Frontal cortex (tissue), 4 donors: Measurements from ENCODE around the gene PRPS1. TPM values are rescaled to one million over a fixed set of nuclear protein-coding genes. Genes with fewer than 3 reads are reported as not detected.
"Not testable (repeated sequence)": the region's sequence is repeated elsewhere in the genome, so short reads cannot be mapped to it uniquely, and the experiment has no call there.

Source experiments
- DNase-seq, 2 donors: peaks; one replicate each; pipeline ENCODE4 v3.0.0; 2012; ENCODE audit warnings: low spot score in 2 of 2
- FAIRE-seq: peaks from 2 replicates; lab custom pipeline; 2012; peaks lifted over from hg19 to GRCh38; lab: Jason Lieb, UNC
- total RNA-seq: library from RNA; depleted of rRNA; stranded (reverse); fragments of >200 nt; gene quantifications from one replicate; pipeline ENCODE4 v1.2.3, GENCODE V29; 2014
- donor health status: control.
- donor health status: control.
- donor health status: control.

PRPS1 gene
- total RNA-seq, 1 donor from 2014 or later: 20.8 TPM

GRCh38 chrX:107672955-107673378, 44.7 kb downstream of the PRPS1 start:
- no peak for FAIRE-seq
- DNase-seq: no peak

- DNase-seq (no peak), FAIRE-seq (no peak)
Observed at GRCh38 chrX:107673431-107673830, 45.1 kb downstream of the PRPS1 start.

GRCh38 chrX:107673933-107674479, 45.7 kb downstream of the PRPS1 start:
- FAIRE-seq: no peak
- DNase-seq: no peak

GRCh38 chrX:107674480-107675364, 46.4 kb downstream of the PRPS1 start:
- DNase-seq: no peak
- FAIRE-seq: no peak

GRCh38 chrX:107675365-107675654, 47.0 kb downstream of the PRPS1 start:
- no peak for DNase-seq
- no peak for FAIRE-seq

- no peak for FAIRE-seq
- DNase-seq: no peak
Observed at GRCh38 chrX:107675823-107676555, 47.7 kb downstream of the PRPS1 start.

- DNase-seq: no peak
- no peak for FAIRE-seq
Observed at GRCh38 chrX:107676559-107677378, 48.5 kb downstream of the PRPS1 start.

- FAIRE-seq (no peak), DNase-seq (no peak)
Observed at GRCh38 chrX:107677501-107677901, 49.2 kb downstream of the PRPS1 start.

- FAIRE-seq (no peak), DNase-seq (no peak)
Observed at GRCh38 chrX:107677909-107678308, 49.6 kb downstream of the PRPS1 start.

GRCh38 chrX:107678957-107679740, 50.8 kb downstream of the PRPS1 start:
- FAIRE-seq (no peak), DNase-seq (no peak)

GRCh38 chrX:107682256-107682655, 53.9 kb downstream of the PRPS1 start:
- FAIRE-seq (no peak), DNase-seq (no peak)

- FAIRE-seq: no peak
- DNase-seq: no peak
Observed at GRCh38 chrX:107683124-107683895, 55.0 kb downstream of the PRPS1 start.

- no peak for FAIRE-seq
Observed at GRCh38 chrX:107683931-107684330, 55.6 kb downstream of the PRPS1 start.

GRCh38 chrX:107684956-107685385, 56.7 kb downstream of the PRPS1 start:
- DNase-seq (no peak), FAIRE-seq (no peak)

More at GRCh38 chrX:107683931-107684330, 55.6 kb downstream of the PRPS1 start:
- DNase-seq: no peak

GRCh38 chrX:107685586-107685985, 57.3 kb downstream of the PRPS1 start:
- not testable (repeated sequence) for FAIRE-seq, DNase-seq

GRCh38 chrX:107686026-107686425, 57.7 kb downstream of the PRPS1 start:
- FAIRE-seq (no peak), DNase-seq (no peak)

- FAIRE-seq (no peak), DNase-seq (no peak)
Observed at GRCh38 chrX:107686792-107687191, 58.5 kb downstream of the PRPS1 start.

- FAIRE-seq (no peak), DNase-seq (no peak)
Observed at GRCh38 chrX:107687445-107687844, 59.1 kb downstream of the PRPS1 start.
